ENCODE data around the gene FBXL20.
"Not testable (repeated sequence)": the region's sequence is repeated elsewhere in the genome, so short reads cannot be mapped to it uniquely, and the experiment has no call there.

Gene FBXL20

GRCh38 chr17:39361064-39361463 lies 40.4 kb downstream of the FBXL20 start:
- DNase-seq (ENCODE audit: insufficient read length, low spot score) (no peak), FAIRE-seq (no peak)

DNA sequence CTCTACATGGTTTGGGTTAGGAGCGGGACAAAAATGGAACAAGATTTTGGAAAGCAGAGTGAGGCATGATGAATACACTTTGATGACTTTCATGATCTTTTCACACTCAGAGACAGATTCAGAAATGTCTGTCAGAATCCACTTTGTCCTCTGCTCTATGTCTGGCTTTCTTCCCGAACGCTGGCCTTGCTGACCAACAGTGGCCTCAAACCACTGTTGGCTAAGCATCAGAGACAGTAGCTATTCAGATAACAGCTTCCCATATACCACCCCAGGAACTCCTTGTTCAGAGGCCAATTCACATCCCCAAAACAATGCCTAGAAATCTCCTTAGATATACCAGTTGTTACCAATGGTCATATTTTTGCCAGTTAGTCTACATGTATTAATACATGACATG lies 40.9 kb downstream of the FBXL20 start:
- FAIRE-seq = no peak
- no peak for TF ChIP-seq POLR2A (IDR thresholded peaks at IDR 0.05; ENCODE audit: low read depth, low read length)
- DNase-seq (ENCODE audit: insufficient read length, low spot score) = no peak

More at GRCh38 chr17:39361064-39361463, 40.4 kb downstream of the FBXL20 start:
- no peak for TF ChIP-seq POLR2A (IDR thresholded peaks at IDR 0.05; ENCODE audit: low read depth, low read length)

GRCh38 chr17:39359994-39360393 lies 41.4 kb downstream of the FBXL20 start:
- no peak for TF ChIP-seq POLR2A (IDR thresholded peaks at IDR 0.05; ENCODE audit: low read depth, low read length)
- DNase-seq (ENCODE audit: insufficient read length, low spot score) (no peak), FAIRE-seq (no peak)

DNA sequence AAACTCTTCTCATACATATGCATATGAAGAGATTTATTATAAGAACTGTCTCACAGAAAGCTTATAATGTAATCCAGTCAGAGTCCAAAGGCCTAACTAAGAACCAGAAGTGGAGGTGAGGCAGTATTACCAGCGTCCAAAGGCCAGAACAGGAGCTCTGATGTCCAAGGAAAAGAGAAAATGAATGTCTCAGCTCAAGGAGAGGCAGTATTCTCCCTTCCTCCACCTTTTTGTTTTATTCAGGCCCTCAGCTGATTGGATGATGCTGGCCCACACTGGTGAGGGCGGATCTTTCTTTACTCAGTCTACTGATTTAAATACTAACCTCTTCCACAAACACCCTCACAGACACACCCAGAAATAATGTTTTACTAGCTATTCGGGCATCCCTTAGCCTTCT lies 43.4 kb downstream of the FBXL20 start:
- no peak for TF ChIP-seq POLR2A (IDR thresholded peaks at IDR 0.05; ENCODE audit: low read depth, low read length)
- FAIRE-seq = no peak
- DNase-seq (ENCODE audit: insufficient read length, low spot score) = no peak

DNA sequence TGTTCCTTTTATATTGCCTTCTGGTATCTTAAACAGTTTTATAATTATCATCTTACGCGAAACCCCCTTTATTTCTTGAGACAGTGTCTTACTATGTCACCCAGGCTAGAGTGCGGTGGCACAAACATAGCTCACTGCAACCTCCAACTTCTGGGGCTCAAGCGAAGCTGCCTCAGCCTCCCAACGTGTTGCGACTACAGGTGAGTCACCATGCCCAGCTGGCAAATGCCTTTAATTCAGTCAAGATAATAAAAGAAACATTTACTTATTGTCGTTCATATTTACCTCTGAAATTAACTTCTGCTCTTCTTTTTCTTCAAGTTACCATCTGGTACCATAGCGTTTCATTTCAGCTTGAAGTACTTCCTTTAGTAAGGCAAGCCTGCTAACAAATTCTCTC lies 43.9 kb downstream of the FBXL20 start:
- DNase-seq (ENCODE audit: insufficient read length, low spot score) (no peak), FAIRE-seq (no peak)
- TF ChIP-seq POLR2A (IDR thresholded peaks at IDR 0.05; ENCODE audit: low read depth, low read length) = no peak

DNA sequence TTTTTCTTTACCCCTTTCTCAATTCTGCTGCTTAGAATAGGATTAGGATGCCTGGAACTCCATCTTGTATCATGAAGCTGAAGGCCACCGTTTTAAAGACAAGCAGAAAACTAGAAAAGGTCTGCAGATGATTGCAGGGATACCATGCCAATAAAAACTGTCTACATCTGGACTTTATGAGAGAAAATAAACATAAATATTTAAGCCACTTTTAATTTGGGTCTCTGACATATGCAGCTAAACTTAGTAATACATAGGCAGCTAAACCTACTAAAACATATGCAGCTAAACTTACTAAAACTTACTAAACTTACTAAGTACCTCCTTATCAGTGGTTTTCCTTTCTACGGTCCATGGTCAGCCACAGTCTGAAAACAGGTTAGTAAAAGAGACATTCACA lies 48.4 kb downstream of the FBXL20 start:
- no peak for FAIRE-seq
- no peak for TF ChIP-seq POLR2A (IDR thresholded peaks at IDR 0.05; ENCODE audit: low read depth, low read length)
- DNase-seq (ENCODE audit: insufficient read length, low spot score) = no peak

GRCh38 chr17:39352511-39352910 lies 48.9 kb downstream of the FBXL20 start:
- no peak for FAIRE-seq
- no peak for TF ChIP-seq POLR2A (IDR thresholded peaks at IDR 0.05; ENCODE audit: low read depth, low read length)
- DNase-seq (ENCODE audit: insufficient read length, low spot score) = no peak

- TF ChIP-seq POLR2A (IDR thresholded peaks at IDR 0.05; ENCODE audit: low read depth, low read length) = no peak
- DNase-seq (ENCODE audit: insufficient read length, low spot score) (no peak), FAIRE-seq (no peak)
Measured at GRCh38 chr17:39351508-39351907, 49.9 kb downstream of the FBXL20 start.

DNA sequence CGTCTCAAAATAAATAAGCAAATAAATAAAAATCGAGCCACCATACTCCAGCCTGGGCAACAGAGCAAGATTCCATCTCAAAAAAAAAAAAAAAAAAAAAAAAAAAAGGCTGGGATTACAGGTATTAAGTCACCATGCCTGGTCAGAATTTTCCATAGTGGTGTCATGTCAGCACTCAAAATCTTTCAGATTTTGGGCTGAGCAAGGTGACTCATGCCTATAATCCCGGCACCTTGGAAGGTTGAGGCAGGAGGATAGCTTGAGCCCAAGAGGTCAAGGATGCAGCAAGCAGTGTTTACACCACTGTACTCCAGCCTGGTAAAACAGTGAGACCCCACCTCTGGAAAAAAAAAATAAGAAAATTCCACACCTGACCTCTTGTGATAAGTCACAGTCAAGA lies 52.2 kb downstream of the FBXL20 start:
- DNase-seq (ENCODE audit: insufficient read length, low spot score) = no peak
- no peak for FAIRE-seq
- TF ChIP-seq POLR2A (IDR thresholded peaks at IDR 0.05; ENCODE audit: low read depth, low read length) = no peak

- not testable (repeated sequence) for DNase-seq (ENCODE audit: insufficient read length, low spot score); FAIRE-seq
Measured at GRCh38 chr17:39346863-39347262, 54.6 kb downstream of the FBXL20 start.

GRCh38 chr17:39341541-39341940 lies 59.9 kb downstream of the FBXL20 start:
- DNase-seq (ENCODE audit: insufficient read length, low spot score) (no peak), FAIRE-seq (no peak)

DNA sequence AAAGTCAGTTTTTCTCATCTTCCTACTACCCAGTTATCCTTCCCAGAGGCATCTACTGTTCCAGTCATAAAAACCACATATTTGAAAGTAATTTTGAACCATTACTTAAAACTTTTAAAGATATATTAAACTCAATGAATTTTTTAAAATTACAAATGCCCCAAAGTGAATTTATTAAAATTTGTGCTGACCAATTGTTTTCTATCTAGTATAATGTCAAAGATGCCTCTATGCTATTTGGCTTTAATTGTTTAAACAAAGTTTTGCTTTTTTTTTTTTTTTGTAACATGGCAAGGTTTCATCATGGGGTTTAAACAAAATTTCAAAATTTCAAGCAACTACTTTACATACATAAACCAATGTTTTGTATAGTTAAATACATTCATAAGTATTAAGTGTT lies 60.7 kb downstream of the FBXL20 start:
- no peak for TF ChIP-seq POLR2A (IDR thresholded peaks at IDR 0.05; ENCODE audit: low read depth, low read length)
- no peak for FAIRE-seq
- DNase-seq (ENCODE audit: insufficient read length, low spot score) = no peak

More at GRCh38 chr17:39341541-39341940, 59.9 kb downstream of the FBXL20 start:
- no peak for TF ChIP-seq POLR2A (IDR thresholded peaks at IDR 0.05; ENCODE audit: low read depth, low read length)

GRCh38 chr17:39339272-39339671 lies 62.2 kb downstream of the FBXL20 start:
- TF ChIP-seq POLR2A (IDR thresholded peaks at IDR 0.05; ENCODE audit: low read depth, low read length) = no peak
- FAIRE-seq = no peak
- DNase-seq (ENCODE audit: insufficient read length, low spot score) = no peak

DNA sequence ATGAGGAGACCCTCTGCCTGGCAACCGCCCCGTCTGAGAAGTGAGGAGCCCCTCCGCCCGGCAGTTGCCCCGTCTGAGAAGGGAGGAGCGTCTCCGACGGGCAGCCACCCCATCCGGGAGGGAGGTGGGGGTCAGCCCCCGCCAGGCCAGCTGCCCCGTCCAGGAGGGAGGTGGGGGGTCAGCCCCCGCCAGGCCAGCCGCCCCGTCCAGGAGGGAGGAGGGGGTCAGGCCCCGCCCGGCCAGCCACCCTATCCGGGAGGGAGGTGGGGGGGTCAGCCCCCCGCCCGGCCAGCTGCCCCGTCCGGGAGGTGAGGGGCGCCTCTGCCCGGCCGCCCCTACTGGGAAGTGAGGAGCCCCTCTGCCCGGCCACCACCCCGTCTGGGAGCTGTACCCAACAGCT lies 63.8 kb downstream of the FBXL20 start:
- not testable (repeated sequence) for DNase-seq (ENCODE audit: insufficient read length, low spot score); FAIRE-seq

- DNase-seq (ENCODE audit: insufficient read length, low spot score) (no peak), FAIRE-seq (no peak)
- no peak for TF ChIP-seq POLR2A (IDR thresholded peaks at IDR 0.05; ENCODE audit: low read depth, low read length)
Measured at GRCh38 chr17:39335704-39336223, 65.7 kb downstream of the FBXL20 start.

- not testable (repeated sequence) for FAIRE-seq; DNase-seq (ENCODE audit: insufficient read length, low spot score)
Measured at GRCh38 chr17:39334008-39334744, 67.2 kb downstream of the FBXL20 start.
